ENCODE data around the gene ZCCHC12.
"Not testable (repeated sequence)": the region's sequence is repeated elsewhere in the genome, so short reads cannot be mapped to it uniquely, and the experiment has no call there.

The ZCCHC12 gene

GRCh38 chrX:118823263-118824172 lies at the start of gene ZCCHC12:
ZCCHC12 (plus strand) TSS chrX:118823824; CDS start chrX:118825245, 1,421 bp downstream.
- DNase-seq = peak; percentile 79

GRCh38 chrX:118779581-118779980 lies 44.0 kb upstream of the ZCCHC12 start:
- no peak for DNase-seq

GRCh38 chrX:118780509-118780908 lies 43.1 kb upstream of the ZCCHC12 start:
- no peak for DNase-seq

GRCh38 chrX:118780911-118781310 lies 42.7 kb upstream of the ZCCHC12 start:
- no peak for DNase-seq

- DNase-seq = no peak
These were observed 27.9 kb upstream of the ZCCHC12 start for GRCh38 chrX:118795528-118796280.

- DNase-seq = no peak
These were observed 20.8 kb upstream of the ZCCHC12 start for GRCh38 chrX:118802857-118803256.

GRCh38 chrX:118807151-118808017 lies 16.2 kb upstream of the ZCCHC12 start:
- DNase-seq = peak; percentile 72

GRCh38 chrX:118817257-118817656 lies 6.4 kb upstream of the ZCCHC12 start:
- DNase-seq = not testable (repeated sequence)

- peak; percentile 25 for DNase-seq
These were observed 628 bp downstream of the ZCCHC12 start for GRCh38 chrX:118824173-118824730.

- peak; percentile 5 for DNase-seq
These were observed 1.6 kb downstream of the ZCCHC12 start for GRCh38 chrX:118825227-118825626.

- DNase-seq = peak; percentile 84
These were observed 15.8 kb downstream of the ZCCHC12 start for GRCh38 chrX:118839334-118839958.

GRCh38 chrX:118847676-118848075 lies 24.1 kb downstream of the ZCCHC12 start:
- peak; percentile 83 for DNase-seq

GRCh38 chrX:118853596-118853995 lies 30.0 kb downstream of the ZCCHC12 start:
- DNase-seq = no peak

GRCh38 chrX:118855681-118856310 lies 32.2 kb downstream of the ZCCHC12 start:
- DNase-seq = peak; percentile 12

- DNase-seq = no peak
These were observed 33.4 kb downstream of the ZCCHC12 start for GRCh38 chrX:118857006-118857405.

- DNase-seq = no peak
These were observed 37.7 kb downstream of the ZCCHC12 start for GRCh38 chrX:118861338-118861737.

GRCh38 chrX:118862091-118862490 lies 38.5 kb downstream of the ZCCHC12 start:
- DNase-seq = no peak

GRCh38 chrX:118862979-118863378 lies 39.4 kb downstream of the ZCCHC12 start:
- no peak for DNase-seq

- DNase-seq = peak; percentile 11
These were observed 40.5 kb downstream of the ZCCHC12 start for GRCh38 chrX:118864063-118864635.

GRCh38 chrX:118865231-118865630 lies 41.6 kb downstream of the ZCCHC12 start:
- no peak for DNase-seq

- no peak for DNase-seq
These were observed 43.6 kb downstream of the ZCCHC12 start for GRCh38 chrX:118867251-118867650.

All from DMS53 (cell line).